Activated CD4-positive, alpha-beta T cell treated with anti-CD3 and anti-CD28 coated beads, Interleukin-10, Interleukin-2, amounts not matched to agents 100 ng/mL and 50 ng/mL, durations not matched to agents 16 hours and 8 hours (primary cell): ENCODE measurements around the gene VIPR1.
A peak's percentile ranks its signal among the peaks of the same experiment; 100 is the strongest.

Experiments
- DNase-seq: peaks from one replicate; pipeline ENCODE4 v3.0.0-alpha.2; 2020

Gene VIPR1

GRCh38 chr3:42581709-42582473 is 79.4 kb downstream of the VIPR1 start, which contains the start of gene SEC22C:
SEC22C (minus strand) TSS chr3:42581967; CDS start chr3:42569046, 12,921 bp downstream.
- peak; percentile 98 for DNase-seq

GRCh38 chr3:42582474-42583070 is 80.1 kb downstream of the VIPR1 start:
- DNase-seq = no peak
